Measurements from ENCODE around the gene ASIC4. TPM values are rescaled to one million over a fixed set of nuclear protein-coding genes. Genes with fewer than 3 reads are reported as not detected.

Gene ASIC4
- total and polyA plus RNA-seq, 9 of the 15 experiments (the other 6 are each of a cell fraction or from before 2014, with no cell fraction given) = 0.07 to 19.2 (median 4.8) TPM

DNA sequence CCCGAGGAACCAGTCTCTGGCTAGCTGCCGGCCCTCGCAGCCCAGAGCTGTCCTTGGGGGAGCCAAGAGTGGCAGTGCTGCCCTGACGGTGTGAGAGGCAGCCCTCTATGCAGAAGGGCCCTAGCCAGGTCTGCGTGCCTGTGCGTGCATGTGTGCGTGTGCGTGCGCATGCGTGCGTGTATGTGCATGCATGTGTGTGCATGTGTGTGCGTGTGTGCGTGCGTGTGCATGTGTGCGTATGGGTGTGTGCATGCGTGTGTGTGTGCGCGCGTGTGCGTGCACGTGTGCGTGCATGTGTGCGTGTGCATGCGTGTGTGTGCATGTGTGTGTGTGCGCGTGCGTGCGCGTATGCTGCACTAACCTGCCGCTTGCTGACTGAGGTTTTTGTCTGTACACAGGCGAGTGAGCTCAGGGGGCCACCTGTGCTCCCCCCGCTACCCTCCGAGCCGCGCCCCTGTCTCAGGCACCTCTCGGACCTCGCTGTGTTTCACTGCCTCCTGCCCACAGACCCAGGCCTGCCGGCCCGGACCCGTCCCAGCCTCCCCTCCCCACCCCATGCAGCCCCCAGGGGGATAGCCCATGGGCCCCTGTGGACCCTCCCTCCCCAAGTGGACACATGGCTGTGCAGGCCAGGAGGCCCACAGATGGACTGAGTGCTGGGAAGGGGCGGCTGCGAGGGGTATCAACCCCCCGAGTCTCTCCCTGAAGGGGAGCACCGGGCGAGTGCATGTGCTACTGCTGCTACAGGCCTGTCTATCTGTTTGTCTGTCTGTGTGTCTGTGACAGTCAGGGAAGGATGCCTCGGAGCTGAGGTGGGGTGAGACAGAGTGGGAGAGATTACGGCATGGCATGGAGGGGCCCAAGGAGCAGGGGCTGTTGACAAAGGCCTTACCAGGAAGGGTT lies 48.4 kb upstream of the ASIC4 start:
- no peak overlapping the region for H3K27ac ChIP-seq (ENCODE audit: extremely low read depth, low read depth, low read length)
- no peaks in the 10 kb centered on the region for H3K9me1 ChIP-seq (ENCODE audit: control insufficient read depth, insufficient read depth, low read length)
- BruUV-seq (replicated peaks) = no TSS peak
- no peak for DNase-seq (ENCODE audit: extremely low read depth in 1 of 4, low spot score in 3 of 4)
- no peak overlapping the region for H2AFZ ChIP-seq (ENCODE audit: low read depth, low read length)
- no peaks in the 10 kb centered on the region for H3K79me2 ChIP-seq (ENCODE audit: control insufficient read depth, insufficient read depth, low read length)
- in situ Hi-C loops (cut with MboI) = no loop called here
- FAIRE-seq = no peak
- H4K20me1 ChIP-seq (replicated peaks; ENCODE audit: control insufficient read depth, insufficient read depth, low read length) = no peaks in the 10 kb centered on the region
- H3K36me3 ChIP-seq (ENCODE audit: control insufficient read depth, insufficient read depth, low read length) = no peaks in the 10 kb centered on the region
- intact Hi-C loops (cut with micrococcal nuclease) = no loop called here
- H3K9me3 ChIP-seq (replicated peaks; ENCODE audit: control insufficient read depth, insufficient read depth, low read depth, low read length) = no peaks in the 10 kb centered on the region
- H3K4me3 ChIP-seq = no peak overlapping the region
- POLR2A ChIA-PET = no interaction called here
- CTCF ChIA-PET (ENCODE audit: low intra/inter-chr PET ratio) = no interaction called here
- TF ChIP-seq, protein P1, sequence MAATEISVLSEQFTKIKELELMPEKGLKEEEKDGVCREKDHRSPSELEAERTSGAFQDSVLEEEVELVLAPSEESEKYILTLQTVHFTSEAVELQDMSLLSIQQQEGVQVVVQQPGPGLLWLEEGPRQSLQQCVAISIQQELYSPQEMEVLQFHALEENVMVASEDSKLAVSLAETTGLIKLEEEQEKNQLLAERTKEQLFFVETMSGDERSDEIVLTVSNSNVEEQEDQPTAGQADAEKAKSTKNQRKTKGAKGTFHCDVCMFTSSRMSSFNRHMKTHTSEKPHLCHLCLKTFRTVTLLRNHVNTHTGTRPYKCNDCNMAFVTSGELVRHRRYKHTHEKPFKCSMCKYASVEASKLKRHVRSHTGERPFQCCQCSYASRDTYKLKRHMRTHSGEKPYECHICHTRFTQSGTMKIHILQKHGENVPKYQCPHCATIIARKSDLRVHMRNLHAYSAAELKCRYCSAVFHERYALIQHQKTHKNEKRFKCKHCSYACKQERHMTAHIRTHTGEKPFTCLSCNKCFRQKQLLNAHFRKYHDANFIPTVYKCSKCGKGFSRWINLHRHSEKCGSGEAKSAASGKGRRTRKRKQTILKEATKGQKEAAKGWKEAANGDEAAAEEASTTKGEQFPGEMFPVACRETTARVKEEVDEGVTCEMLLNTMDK (IDR thresholded peaks at IDR 0.05; ENCODE audit: borderline replicate concordance, insufficient read depth, low read depth, low read length, poor library complexity, severe bottlenecking) = no peak
- peak in 1 of 2 experiments; percentile 60; a peak in 2 of 4 replicates for TF ChIP-seq KDM1A (IDR thresholded peaks at IDR 0.05)
- TF ChIP-seq, protein P2, sequence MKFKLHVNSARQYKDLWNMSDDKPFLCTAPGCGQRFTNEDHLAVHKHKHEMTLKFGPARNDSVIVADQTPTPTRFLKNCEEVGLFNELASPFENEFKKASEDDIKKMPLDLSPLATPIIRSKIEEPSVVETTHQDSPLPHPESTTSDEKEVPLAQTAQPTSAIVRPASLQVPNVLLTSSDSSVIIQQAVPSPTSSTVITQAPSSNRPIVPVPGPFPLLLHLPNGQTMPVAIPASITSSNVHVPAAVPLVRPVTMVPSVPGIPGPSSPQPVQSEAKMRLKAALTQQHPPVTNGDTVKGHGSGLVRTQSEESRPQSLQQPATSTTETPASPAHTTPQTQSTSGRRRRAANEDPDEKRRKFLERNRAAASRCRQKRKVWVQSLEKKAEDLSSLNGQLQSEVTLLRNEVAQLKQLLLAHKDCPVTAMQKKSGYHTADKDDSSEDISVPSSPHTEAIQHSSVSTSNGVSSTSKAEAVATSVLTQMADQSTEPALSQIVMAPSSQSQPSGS (CRISPR knock-in tag; IDR thresholded peaks at IDR 0.05) = no peak
- TF ChIP-seq, protein P3, sequence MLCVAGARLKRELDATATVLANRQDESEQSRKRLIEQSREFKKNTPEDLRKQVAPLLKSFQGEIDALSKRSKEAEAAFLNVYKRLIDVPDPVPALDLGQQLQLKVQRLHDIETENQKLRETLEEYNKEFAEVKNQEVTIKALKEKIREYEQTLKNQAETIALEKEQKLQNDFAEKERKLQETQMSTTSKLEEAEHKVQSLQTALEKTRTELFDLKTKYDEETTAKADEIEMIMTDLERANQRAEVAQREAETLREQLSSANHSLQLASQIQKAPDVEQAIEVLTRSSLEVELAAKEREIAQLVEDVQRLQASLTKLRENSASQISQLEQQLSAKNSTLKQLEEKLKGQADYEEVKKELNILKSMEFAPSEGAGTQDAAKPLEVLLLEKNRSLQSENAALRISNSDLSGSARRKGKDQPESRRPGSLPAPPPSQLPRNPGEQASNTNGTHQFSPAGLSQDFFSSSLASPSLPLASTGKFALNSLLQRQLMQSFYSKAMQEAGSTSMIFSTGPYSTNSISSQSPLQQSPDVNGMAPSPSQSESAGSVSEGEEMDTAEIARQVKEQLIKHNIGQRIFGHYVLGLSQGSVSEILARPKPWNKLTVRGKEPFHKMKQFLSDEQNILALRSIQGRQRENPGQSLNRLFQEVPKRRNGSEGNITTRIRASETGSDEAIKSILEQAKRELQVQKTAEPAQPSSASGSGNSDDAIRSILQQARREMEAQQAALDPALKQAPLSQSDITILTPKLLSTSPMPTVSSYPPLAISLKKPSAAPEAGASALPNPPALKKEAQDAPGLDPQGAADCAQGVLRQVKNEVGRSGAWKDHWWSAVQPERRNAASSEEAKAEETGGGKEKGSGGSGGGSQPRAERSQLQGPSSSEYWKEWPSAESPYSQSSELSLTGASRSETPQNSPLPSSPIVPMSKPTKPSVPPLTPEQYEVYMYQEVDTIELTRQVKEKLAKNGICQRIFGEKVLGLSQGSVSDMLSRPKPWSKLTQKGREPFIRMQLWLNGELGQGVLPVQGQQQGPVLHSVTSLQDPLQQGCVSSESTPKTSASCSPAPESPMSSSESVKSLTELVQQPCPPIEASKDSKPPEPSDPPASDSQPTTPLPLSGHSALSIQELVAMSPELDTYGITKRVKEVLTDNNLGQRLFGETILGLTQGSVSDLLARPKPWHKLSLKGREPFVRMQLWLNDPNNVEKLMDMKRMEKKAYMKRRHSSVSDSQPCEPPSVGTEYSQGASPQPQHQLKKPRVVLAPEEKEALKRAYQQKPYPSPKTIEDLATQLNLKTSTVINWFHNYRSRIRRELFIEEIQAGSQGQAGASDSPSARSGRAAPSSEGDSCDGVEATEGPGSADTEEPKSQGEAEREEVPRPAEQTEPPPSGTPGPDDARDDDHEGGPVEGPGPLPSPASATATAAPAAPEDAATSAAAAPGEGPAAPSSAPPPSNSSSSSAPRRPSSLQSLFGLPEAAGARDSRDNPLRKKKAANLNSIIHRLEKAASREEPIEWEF (CRISPR knock-in tag; IDR thresholded peaks at IDR 0.05) = no peak
- peaks cover 17 to 53% of the 10 kb centered on the region in 2 experiments for H3K4me1 ChIP-seq (replicated peaks in 1 of 2; ENCODE audit: control insufficient read depth in 2 of 2, insufficient read depth in 2 of 2, low read length in 2 of 2)
- WGBS (ENCODE audit: insufficient coverage, low coverage, missing lambda C conversion rate) = 75% methylated on average over 10 of the region's 47 CpGs
- H3K4me2 ChIP-seq (ENCODE audit: insufficient read depth, low read length) = no peak overlapping the region
- no peak for ATAC-seq
- no peaks in the 10 kb centered on the region for H3K27me3 ChIP-seq (ENCODE audit: control insufficient read depth in 2 of 2, insufficient read depth in 2 of 2, low read length in 2 of 2)
- H3K9ac ChIP-seq (ENCODE audit: insufficient read depth in 1 of 2, low read depth in 2 of 2, low read length in 2 of 2) = no peak overlapping the region

Measured in K562 (cell line).